Hepatocyte (in vitro differentiated cells): ENCODE measurements around the gene PANK3. TPM values are rescaled to one million over a fixed set of nuclear protein-coding genes. Genes with fewer than 3 reads are reported as not detected.

Experiments
- DNase-seq: peaks from one replicate; pipeline ENCODE4 v3.0.0-alpha.2; 2016; ENCODE audit warnings: low spot score
- H2AFZ ChIP-seq: fragments of 200-600 bp; sonication (generic); 2 replicates; pipeline ENCODE4 v1.6.0; 2016; ENCODE audit warnings: antibody characterized with exemption, mild to moderate bottlenecking
- H3K27ac ChIP-seq: fragments of 200-600 bp; sonication (generic); 2 replicates; pipeline ENCODE4 v1.5.1; 2016; ENCODE audit warnings: mild to moderate bottlenecking
- H3K27me3 ChIP-seq: fragments of 200-600 bp; sonication (generic); 2 replicates; pipeline ENCODE4 v1.6.1; 2016
- H3K36me3 ChIP-seq: fragments of 200-600 bp; sonication (generic); replicated peaks from 2 replicates; pipeline ENCODE4 v1.5.1; 2016; ENCODE audit warnings: low read depth; ENCODE audit not compliant: insufficient read depth
- H3K4me1 ChIP-seq: fragments of 200-600 bp; sonication (generic); 2 replicates; pipeline ENCODE4 v1.5.1; 2016; ENCODE audit warnings: mild to moderate bottlenecking, moderate library complexity; ENCODE audit not compliant: insufficient read depth
- H3K4me2 ChIP-seq: fragments of 200-600 bp; sonication (generic); 2 replicates; pipeline ENCODE4 v1.6.0; 2016
- H3K4me3 ChIP-seq: fragments of 200-600 bp; sonication (generic); 2 replicates; pipeline ENCODE4 v1.5.1; 2016; ENCODE audit warnings: mild to moderate bottlenecking
- H3K79me2 ChIP-seq: fragments of 200-600 bp; sonication (generic); 2 replicates; pipeline ENCODE4 v1.6.0; 2017; ENCODE audit warnings: mild to moderate bottlenecking
- H3K9me2 ChIP-seq: fragments of 200-600 bp; sonication (generic); replicated peaks from 2 replicates; pipeline ENCODE4 v1.6.0; 2017; ENCODE audit warnings: mild to moderate bottlenecking; ENCODE audit not compliant: insufficient read depth
- H3K9me3 ChIP-seq: fragments of 200-600 bp; sonication (generic); 2 replicates; pipeline ENCODE4 v1.5.1; 2016; ENCODE audit warnings: low read depth, mild to moderate bottlenecking
- H4K20me1 ChIP-seq: fragments of 200-600 bp; sonication (generic); 2 replicates; pipeline ENCODE4 v1.6.0; 2016; ENCODE audit warnings: mild to moderate bottlenecking; ENCODE audit not compliant: insufficient read depth, poor library complexity, severe bottlenecking
- CTCF ChIP-seq: fragments of 200-600 bp; sonication (generic); IDR thresholded peaks from 2 replicates; pipeline ENCODE4 v1.5.1; 2016; ENCODE audit warnings: antibody characterized with exemption, mild to moderate bottlenecking; ENCODE audit not compliant: poor library complexity
- EZH2 ChIP-seq: fragments of 200-600 bp; sonication (generic); IDR thresholded peaks from 2 replicates; pipeline ENCODE4 v1.6.1; 2016; ENCODE audit warnings: antibody characterized with exemption, mild to moderate bottlenecking, borderline replicate concordance
- EZH2phosphoT487 ChIP-seq: fragments of 200-600 bp; sonication (generic); IDR thresholded peaks from one replicate; pipeline ENCODE4 v1.6.1; 2018; ENCODE audit warnings: antibody characterized with exemption, mild to moderate bottlenecking, low read depth, moderate library complexity; ENCODE audit not compliant: unreplicated experiment, severe bottlenecking
- WGBS: methylation state at CpG from one replicate; pipeline ENCODE4 v1.1.6; 2016; ENCODE audit warnings: low lambda C conversion rate; ENCODE audit errors: missing lambda C conversion rate; 5-methylcytosine and 5-hydroxymethylcytosine counted together
- polyA plus RNA-seq: library from polyadenylated mRNA; unstranded; fragments of >200 nt; fragmentation: Nextera tagmentation; extraction: Ambion mirVana; gene quantifications from 2 replicates; pipeline ENCODE4 v1.2.1, GENCODE V29; 2016
- total RNA-seq: library from RNA; depleted of rRNA; stranded (reverse); fragments of >200 nt; gene quantifications from 2 replicates; pipeline ENCODE4 v1.2.3, GENCODE V29; 2014

PANK3 gene
- total and polyA plus RNA-seq, 2 experiments from 2014 or later, result 25.8 to 104 TPM

GRCh38 chr5:168553377-168554130, 25.6 kb downstream of the PANK3 start:
- WGBS, result 72% methylated on average over 2 of the region's 2 CpGs
- Histone ChIP-seq H3K27me3 (no peaks in the 10 kb centered on the region), H3K4me1 (no peaks in the 10 kb centered on the region), H2AFZ (no peak overlapping the region), H4K20me1 (peaks cover 15% of the 10 kb centered on the region), H3K79me2 (peaks cover 50% of the 10 kb centered on the region), H3K27ac (no peak overlapping the region), H3K4me2 (no peak overlapping the region), H3K9me2 (no peaks in the 10 kb centered on the region), H3K36me3 (peaks cover 6% of the 10 kb centered on the region), H3K4me3 (no peak overlapping the region), H3K9me3 (no peaks in the 10 kb centered on the region)
- DNase-seq, result no peak
- TF ChIP-seq CTCF, result no peak
- TF ChIP-seq EZH2phosphoT487, result no peak
- no peak for TF ChIP-seq EZH2

- H3K79me2 ChIP-seq, result peaks cover 46% of the 10 kb centered on the region
- DNase-seq, result no peak
- no peak overlapping the region for H3K4me3 ChIP-seq
- peaks cover 15% of the 10 kb centered on the region for H4K20me1 ChIP-seq
- no peak overlapping the region for H3K4me2 ChIP-seq
- 87% methylated on average over 1 of the region's 1 CpG for WGBS
- no peaks in the 10 kb centered on the region for H3K9me3 ChIP-seq
- no peak overlapping the region for H3K27ac ChIP-seq
- H3K4me1 ChIP-seq, result no peaks in the 10 kb centered on the region
- no peaks in the 10 kb centered on the region for H3K9me2 ChIP-seq
- no peak overlapping the region for H2AFZ ChIP-seq
- TF ChIP-seq EZH2phosphoT487 (no peak), CTCF (no peak), EZH2 (no peak)
- peaks cover 6% of the 10 kb centered on the region for H3K36me3 ChIP-seq
- no peaks in the 10 kb centered on the region for H3K27me3 ChIP-seq
Measured at GRCh38 chr5:168552146-168552545, 27.0 kb downstream of the PANK3 start.

DNA sequence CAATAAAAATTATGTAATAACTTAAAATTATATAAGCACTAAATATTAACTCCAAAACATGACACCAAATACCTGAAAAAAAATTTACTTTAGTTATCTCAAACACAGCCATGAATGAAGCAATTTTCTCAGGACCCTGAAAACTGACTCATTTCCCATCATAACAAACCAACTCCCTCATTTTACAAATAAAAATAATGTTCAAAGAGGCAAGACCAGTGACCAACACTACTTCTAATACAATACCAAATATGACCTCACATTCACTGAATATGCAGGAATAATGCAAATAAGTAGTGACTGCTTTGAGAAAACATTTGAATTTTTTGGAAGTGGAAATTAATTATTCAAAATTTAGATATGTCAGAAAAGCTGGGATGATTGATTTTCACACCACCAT, 28.5 kb downstream of the PANK3 start:
- Histone ChIP-seq H3K79me2 (peaks cover 33% of the 10 kb centered on the region), H2AFZ (no peak overlapping the region), H3K9me3 (no peaks in the 10 kb centered on the region), H3K9me2 (no peaks in the 10 kb centered on the region), H3K36me3 (peaks cover 6% of the 10 kb centered on the region), H3K4me1 (no peaks in the 10 kb centered on the region), H3K4me3 (no peak overlapping the region), H3K4me2 (no peak overlapping the region), H3K27me3 (no peaks in the 10 kb centered on the region), H3K27ac (no peak overlapping the region), H4K20me1 (peaks cover 15% of the 10 kb centered on the region)
- no peak for DNase-seq
- no peak for TF ChIP-seq EZH2
- no peak for TF ChIP-seq EZH2phosphoT487
- no peak for TF ChIP-seq CTCF
